Measurements from ENCODE around the gene TFDP2. TPM values are rescaled to one million over a fixed set of nuclear protein-coding genes. Genes with fewer than 3 reads are reported as not detected.

TFDP2 gene
- total RNA-seq, 1 donor from 2014 or later = 64.5 TPM

DNA sequence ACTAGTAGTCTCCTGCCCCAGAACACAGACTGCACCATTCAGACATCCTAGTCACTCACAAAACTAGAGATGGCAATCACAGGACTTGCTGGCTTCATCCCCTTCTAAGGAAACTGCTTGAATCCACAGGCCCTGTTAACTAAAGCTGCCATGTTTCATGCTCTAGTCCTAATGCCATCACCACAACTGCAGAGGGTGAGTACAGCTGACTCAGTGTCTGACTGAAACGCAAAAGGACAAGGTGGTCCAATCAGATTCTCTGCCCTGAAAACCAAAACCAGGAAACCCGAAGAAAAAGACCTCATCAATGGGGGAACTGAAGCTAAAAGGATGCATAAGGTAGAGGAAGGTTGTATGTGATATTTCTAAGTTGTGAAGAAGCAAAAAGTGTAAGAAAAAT is 25.2 kb upstream of the TFDP2 start:
- no peak for DNase-seq (ENCODE audit: low read depth, low spot score)
- no peaks in the 10 kb centered on the region for H3K4me1 Mint-ChIP-seq
- peaks cover 5% of the 10 kb centered on the region for H3K36me3 Mint-ChIP-seq (ENCODE audit: low read depth)
- no peak overlapping the region for H3K4me3 Mint-ChIP-seq
- H3K27ac Mint-ChIP-seq (ENCODE audit: unreplicated experiment) = no peak overlapping the region
- TF ChIP-seq, protein P1, sequence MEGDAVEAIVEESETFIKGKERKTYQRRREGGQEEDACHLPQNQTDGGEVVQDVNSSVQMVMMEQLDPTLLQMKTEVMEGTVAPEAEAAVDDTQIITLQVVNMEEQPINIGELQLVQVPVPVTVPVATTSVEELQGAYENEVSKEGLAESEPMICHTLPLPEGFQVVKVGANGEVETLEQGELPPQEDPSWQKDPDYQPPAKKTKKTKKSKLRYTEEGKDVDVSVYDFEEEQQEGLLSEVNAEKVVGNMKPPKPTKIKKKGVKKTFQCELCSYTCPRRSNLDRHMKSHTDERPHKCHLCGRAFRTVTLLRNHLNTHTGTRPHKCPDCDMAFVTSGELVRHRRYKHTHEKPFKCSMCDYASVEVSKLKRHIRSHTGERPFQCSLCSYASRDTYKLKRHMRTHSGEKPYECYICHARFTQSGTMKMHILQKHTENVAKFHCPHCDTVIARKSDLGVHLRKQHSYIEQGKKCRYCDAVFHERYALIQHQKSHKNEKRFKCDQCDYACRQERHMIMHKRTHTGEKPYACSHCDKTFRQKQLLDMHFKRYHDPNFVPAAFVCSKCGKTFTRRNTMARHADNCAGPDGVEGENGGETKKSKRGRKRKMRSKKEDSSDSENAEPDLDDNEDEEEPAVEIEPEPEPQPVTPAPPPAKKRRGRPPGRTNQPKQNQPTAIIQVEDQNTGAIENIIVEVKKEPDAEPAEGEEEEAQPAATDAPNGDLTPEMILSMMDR (conservative IDR thresholded peaks at IDR 0.05) = no peak
- no peaks in the 10 kb centered on the region for H3K27me3 Mint-ChIP-seq (ENCODE audit: low read depth)
- H3K9me3 Mint-ChIP-seq = no peaks in the 10 kb centered on the region

DNA sequence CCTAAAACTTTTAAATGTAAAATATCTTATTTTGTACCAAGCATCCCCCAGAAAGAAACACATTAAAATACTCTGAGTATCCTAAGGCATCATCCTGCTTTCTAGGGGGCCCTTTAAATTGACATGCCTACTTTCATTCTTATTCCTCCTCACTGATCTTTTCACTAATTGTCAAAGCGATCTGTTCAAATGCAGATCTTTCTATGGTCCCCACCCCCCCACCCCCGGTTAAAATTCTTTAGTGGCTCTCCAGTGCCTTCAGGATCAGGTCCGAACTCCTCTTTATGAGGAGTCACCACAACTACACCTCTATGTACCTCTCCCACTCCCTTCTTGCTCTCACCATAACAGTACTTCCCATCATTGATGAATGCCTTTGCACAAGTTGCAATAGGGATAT is 19.2 kb upstream of the TFDP2 start:
- Mint-ChIP-seq H3K27ac (ENCODE audit: unreplicated experiment) (no peak overlapping the region), H3K4me1 (peaks cover 4% of the 10 kb centered on the region), H3K36me3 (ENCODE audit: low read depth) (peaks cover 4% of the 10 kb centered on the region), H3K27me3 (ENCODE audit: low read depth) (no peaks in the 10 kb centered on the region), H3K9me3 (no peaks in the 10 kb centered on the region), H3K4me3 (no peak overlapping the region)
- TF ChIP-seq, protein P1 (conservative IDR thresholded peaks at IDR 0.05) = no peak
- no peak for DNase-seq (ENCODE audit: low read depth, low spot score)

DNA sequence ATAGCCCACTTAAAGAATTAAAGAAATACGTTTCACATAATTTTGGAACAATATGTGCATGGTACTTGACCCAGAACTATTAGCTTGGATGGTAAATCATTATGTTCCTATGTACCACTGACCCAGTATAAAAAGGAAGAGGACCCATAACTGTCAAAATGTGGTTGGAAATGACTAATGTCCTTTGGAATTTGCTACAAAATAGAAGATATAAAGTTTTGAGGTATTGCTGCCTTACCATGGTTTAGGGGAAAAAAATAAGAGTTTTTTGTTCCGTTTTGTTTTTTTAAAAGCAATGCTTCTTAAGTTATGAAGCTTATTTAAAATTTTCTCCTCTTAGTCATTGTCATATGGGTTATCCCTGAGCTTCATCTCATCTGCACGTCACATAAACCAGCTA is 15.8 kb upstream of the TFDP2 start:
- H3K9me3 Mint-ChIP-seq = no peaks in the 10 kb centered on the region
- H3K27ac Mint-ChIP-seq (ENCODE audit: unreplicated experiment) = no peak overlapping the region
- TF ChIP-seq, protein P1 (conservative IDR thresholded peaks at IDR 0.05) = no peak
- peaks cover 11% of the 10 kb centered on the region for H3K36me3 Mint-ChIP-seq (ENCODE audit: low read depth)
- H3K27me3 Mint-ChIP-seq (ENCODE audit: low read depth) = no peaks in the 10 kb centered on the region
- H3K4me1 Mint-ChIP-seq = peaks cover 4% of the 10 kb centered on the region
- H3K4me3 Mint-ChIP-seq = no peak overlapping the region
- DNase-seq (ENCODE audit: low read depth, low spot score) = no peak

DNA sequence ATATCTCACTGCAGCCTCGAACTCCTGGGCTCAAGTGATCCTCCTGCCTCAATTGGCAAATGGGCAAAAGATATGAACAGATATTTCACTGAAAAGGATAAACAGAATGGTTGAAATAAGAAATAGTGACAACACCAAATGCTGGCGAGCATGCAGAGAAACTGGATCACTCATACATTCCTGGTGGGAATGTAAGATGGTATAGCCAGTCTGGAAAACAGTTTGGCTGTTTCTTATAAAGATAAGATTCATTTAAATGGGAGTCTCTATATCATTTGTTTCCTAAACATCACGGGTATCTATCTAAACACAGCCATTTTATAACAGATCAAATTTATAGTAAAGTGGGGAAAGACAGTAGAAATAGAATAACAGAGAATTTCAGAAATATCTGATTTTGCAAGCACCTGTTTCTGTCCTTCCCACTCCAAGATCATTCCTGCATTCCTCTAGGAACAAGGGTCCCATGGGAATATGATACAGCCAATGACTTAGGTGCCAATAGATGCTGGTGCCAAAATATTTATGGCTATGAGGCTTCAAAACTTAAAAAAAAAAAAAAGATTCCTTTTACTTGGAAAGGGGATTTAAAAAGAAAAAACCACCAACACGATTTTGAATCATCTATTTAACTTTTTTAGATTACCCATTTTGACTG is 9.9 kb upstream of the TFDP2 start:
- no peaks in the 10 kb centered on the region for H3K9me3 Mint-ChIP-seq

DNA sequence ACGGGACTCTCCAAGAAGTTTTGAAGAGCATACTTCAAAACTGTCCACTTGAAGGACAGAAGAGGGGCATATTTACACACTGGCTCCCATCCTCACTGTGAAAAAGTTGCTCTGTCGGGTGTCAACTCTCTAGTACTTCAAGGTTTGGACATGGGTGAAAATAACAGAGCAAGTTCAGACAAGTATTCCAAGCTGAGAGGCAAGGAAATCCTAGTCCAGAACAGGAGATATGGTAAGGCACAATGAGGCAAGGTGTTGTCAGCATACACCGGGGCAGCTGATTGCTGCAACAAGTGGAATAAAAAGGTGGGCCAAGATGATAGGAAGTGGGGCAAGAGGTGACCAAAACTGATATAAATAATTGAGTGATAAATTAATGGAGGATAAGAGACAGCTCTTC is 4.8 kb upstream of the TFDP2 start:
- H3K27ac Mint-ChIP-seq (ENCODE audit: unreplicated experiment) = no peak overlapping the region
- DNase-seq (ENCODE audit: low read depth, low spot score) = no peak
- peaks cover 34% of the 10 kb centered on the region for H3K27me3 Mint-ChIP-seq (ENCODE audit: low read depth)
- no peaks in the 10 kb centered on the region for H3K9me3 Mint-ChIP-seq
- H3K4me1 Mint-ChIP-seq = no peaks in the 10 kb centered on the region
- H3K4me3 Mint-ChIP-seq = no peak overlapping the region
- no peaks in the 10 kb centered on the region for H3K36me3 Mint-ChIP-seq (ENCODE audit: low read depth)
- TF ChIP-seq, protein P1 (conservative IDR thresholded peaks at IDR 0.05) = no peak

More for the DNA sequence above, 9.9 kb upstream of the TFDP2 start:
- Mint-ChIP-seq H3K27ac (ENCODE audit: unreplicated experiment) (no peak overlapping the region), H3K4me3 (no peak overlapping the region), H3K36me3 (ENCODE audit: low read depth) (peaks cover 7% of the 10 kb centered on the region), H3K27me3 (ENCODE audit: low read depth) (no peaks in the 10 kb centered on the region), H3K4me1 (no peaks in the 10 kb centered on the region)
- no peak for DNase-seq (ENCODE audit: low read depth, low spot score)
- TF ChIP-seq, protein P1 (conservative IDR thresholded peaks at IDR 0.05) = no peak
